GM23248 (cell line): ENCODE measurements around the gene SRPK1.

ENCODE experiments used
- EZH2 ChIP-seq: fragments of 200-600 bp; sonication (generic); IDR thresholded peaks from 2 replicates; pipeline ENCODE4 v1.6.1; 2018; ENCODE audit warnings: antibody characterized with exemption, mild to moderate bottlenecking; ENCODE audit not compliant: insufficient read depth, poor library complexity, severe bottlenecking
- EZH2phosphoT487 ChIP-seq: fragments of 200-600 bp; sonication (generic); IDR thresholded peaks from 2 replicates; pipeline ENCODE4 v1.6.1; 2018; ENCODE audit warnings: antibody characterized with exemption, moderate library complexity, mild to moderate bottlenecking, low read depth; ENCODE audit not compliant: insufficient read depth

DNA sequence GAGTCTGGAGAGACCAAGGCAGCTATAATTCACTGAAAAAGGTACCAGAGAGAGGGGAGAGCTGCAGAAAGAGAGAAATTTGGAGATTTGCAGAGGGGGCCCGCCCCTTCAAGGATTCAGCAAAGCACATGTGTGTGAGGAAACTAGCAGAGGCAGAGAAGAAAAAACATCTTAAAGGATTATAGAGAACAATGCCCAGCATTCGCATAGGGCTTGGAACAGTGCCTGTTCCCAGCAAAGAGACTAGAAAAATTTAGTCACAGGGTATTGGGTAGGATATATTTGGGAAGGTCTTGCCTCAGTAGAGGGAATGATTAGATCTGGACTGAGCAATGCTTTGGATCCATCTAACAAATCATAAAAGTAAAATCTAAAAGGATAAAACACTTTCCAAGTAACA, 44.0 kb downstream of the SRPK1 start:
- TF ChIP-seq EZH2: no peak
- TF ChIP-seq EZH2phosphoT487: no peak
